HG03378 (cell line): ENCODE measurements around the gene PHACTR3.

Experiments
- ATAC-seq: cut with Tn5 transposase; IDR thresholded peaks from one replicate; pipeline ENCODE4 v1.9.1; 2021; ENCODE audit warnings: mild to moderate bottlenecking, moderate library complexity; ENCODE audit not compliant: unreplicated experiment

PHACTR3 gene

DNA sequence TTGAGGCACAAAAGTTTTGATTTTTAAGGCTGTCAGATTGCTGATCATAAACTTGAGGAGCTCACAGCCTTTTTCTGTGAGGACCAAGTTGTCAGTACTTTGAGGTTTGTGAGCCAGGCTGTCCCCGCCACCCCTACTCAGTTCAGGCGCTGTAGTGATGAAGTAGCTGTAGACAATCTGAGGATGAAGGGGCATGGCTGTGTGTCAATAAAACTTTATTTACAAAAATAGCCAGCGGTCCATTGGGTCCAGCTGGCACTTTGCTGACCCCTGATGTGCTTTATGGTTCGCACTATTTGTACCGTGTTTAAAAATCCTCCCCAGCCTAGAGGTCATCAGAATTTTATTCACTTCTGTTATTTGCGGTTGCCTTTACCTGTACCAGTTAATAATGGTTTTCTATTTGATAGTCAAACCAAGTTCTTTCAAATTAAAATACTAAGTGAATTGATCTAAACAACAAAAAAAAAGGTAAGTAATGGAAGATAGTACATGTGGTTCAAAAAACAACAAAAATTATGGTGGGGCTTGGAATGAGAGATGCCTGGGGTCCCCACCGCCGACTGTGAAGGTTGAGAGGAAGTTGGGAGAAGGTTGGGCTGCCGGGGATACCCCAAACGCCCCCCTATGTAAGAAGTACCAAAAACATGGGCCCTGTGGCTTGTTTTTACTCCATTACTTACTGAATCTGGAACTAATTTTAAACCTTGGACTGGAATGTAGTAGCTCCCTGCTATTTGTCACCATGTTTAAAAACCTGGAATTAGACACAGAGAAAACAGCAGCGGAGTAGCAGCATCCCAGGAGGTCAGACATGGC, 205.5 kb downstream of the PHACTR3 start:
- no peak for ATAC-seq

DNA sequence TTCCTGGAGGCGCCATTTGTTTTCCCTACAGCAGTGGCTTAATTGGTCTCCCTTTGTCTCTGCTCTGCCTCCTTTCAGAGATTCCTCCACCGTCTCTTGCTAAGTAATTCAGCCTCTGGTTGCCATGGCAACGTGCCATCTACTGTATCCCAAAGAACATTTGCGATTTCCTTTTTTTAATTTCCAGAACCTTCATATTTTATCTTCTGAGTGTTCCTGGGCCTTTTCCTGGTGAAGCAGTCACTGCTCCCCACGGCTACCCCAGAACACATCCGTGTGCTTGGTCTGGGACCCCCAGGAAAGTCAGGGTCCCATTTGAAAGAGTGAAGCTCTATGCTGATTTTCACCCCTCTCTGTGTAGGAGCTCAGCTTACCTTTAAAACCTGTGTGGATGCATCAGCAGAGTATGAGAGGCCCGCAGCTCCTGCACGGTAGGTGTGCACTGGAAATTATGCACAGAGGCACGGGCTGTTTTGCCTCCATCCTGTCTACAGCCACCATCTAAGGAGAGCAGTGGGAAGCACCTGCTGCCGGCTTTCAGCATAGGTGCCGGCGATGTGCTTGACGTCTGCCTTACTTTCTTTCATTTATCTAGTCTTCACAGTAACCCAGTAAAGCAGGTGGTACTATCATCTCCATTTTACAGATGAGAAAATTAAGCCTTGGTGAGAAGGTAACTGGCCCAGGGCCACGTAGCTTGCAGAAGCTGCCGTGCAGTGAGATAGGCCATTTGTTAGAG, 206.3 kb downstream of the PHACTR3 start:
- ATAC-seq = no peak

DNA sequence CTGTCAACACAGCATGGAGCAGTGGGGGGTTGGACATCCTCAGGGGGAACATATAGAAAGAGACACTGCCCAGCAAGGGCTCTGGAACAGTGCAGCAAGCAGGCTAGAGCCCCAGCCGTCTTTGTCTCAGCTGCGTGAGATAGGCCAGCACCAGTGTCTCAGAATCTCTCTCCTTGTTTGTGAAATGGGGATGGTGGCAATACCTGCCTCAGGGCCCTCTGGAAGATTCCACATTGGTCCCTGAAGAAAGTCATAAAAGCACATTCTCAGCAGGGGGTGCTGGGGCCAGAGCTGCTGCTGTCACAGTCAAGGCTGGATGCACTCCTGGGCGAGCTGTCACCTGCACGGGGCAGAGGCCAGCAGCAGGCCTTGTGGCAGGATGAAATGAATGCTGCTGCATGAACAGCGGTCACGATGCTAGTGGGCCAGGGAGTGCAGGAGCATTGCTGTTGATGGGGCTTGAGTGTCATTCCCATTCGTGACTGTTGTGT, 207.4 kb downstream of the PHACTR3 start:
- no peak for ATAC-seq

DNA sequence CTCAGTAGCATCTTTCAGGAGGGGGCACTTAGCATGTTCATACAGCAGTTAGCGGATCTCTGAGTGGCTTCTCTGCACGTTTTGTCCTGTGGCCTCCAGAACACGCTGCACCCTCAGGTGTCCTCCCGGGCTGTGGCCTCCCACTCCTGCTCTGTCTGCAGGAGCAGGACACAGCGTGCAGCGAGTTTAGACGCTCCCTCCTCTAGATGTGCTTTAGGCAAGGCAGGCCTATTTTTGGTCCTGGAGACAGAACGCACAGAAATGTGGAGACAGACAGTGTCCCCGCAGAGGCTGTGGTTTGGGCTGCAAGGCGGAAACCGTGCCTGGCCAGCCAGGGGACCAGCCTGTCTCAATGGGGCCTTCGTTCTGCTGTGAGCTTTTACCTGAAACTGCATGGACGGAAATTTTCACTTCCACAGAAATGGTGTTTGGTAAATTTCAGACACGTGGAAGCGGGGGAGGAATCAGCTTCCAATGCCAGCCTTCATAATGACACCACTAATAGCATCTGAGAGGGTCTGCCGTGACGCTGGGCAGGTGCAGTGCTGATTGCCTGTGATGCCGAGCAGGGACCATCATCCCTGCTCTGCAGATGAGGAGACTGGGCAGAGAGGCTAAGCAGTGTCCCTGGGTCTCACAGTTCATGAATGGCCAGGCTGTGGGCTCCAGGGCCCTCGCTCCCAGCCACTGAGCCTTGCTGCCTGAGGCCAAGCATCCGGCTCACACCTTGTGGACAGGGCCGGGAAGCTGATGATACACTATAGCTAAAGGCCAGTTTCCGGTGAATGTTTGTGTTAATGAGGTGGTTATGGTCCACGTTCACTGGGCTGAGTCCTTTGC, 208.2 kb downstream of the PHACTR3 start:
- no peak for ATAC-seq

DNA sequence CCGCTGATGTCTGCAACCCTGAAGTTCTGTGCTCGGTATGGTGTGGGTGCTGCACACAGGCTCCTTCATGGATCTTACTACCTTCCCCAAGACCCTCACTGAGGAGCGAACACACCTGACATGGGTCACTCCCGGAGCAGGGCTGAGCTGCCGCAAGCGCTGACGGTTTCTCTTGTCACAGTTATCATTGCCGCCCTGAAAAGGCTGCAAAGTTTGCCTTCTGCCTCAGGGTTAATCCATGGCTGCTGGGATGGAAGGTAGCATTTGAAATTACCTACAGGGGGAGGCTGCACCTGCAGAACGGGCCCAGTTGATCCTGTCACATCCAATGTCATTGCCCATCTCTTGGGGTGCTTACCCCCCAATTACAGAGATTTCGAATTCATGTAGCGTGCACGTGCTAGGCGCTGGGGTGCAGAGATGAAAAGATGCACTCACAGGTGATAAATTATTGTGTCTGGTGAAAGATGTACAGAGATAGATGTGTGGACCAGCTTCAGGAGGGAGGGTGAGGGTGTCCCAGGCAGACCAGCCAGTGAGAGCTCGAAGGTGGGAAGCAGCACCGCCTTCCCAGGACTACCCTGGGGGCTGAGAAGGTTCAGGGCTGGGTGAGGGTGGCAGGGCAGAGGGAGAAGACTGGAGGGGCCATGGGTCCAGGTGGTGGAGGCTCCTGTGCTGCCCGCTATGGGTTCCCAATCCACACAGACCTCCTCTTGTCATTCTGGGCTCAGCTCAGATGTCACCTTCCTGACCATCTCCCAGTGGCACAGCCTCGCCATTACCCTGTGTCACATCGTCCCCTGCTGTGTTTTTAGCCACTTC, 209.0 kb downstream of the PHACTR3 start:
- ATAC-seq = no peak

DNA sequence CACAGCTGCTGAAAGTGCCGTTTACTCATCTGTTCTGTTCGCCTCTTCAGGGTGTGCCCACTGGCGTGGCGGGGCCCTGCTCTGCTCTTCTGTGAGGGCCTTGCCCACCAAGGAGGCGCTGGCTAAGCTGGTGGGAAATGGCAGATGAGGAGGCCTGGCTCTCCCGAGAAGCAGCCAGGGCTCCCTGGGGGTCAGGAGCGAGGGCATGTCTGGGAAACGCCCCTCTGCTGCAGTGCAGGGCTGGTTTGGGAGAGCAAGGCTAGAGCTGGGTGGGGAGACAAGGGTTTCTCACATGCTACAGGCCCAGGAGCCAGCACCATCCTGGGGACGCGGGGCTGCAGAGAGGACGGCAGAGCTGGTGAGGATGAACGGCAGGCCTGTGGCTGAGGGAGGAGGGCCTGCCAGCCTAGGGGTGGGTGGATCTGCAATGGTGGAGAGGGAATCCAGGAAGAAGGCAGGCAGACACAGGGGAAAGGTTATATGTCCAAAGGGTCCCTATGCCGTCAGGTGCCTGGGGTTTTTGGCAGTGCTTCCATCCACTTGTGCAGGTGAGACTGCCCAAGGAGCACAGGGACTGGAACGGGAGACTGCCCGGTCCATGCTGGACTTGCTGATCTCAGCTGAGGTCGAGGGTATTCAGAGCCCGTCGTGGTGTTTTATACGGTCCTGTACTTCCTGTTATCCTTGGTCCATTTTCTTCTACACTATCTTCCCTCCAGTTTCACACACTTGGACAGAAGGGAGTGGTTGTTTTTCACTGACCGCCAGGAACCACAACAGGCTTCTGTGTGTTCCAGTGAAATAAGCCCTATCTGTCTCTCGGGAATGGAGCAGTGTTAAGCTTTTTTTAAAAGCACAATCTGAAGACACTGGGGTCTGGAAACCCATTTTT, 209.9 kb downstream of the PHACTR3 start:
- ATAC-seq = no peak

DNA sequence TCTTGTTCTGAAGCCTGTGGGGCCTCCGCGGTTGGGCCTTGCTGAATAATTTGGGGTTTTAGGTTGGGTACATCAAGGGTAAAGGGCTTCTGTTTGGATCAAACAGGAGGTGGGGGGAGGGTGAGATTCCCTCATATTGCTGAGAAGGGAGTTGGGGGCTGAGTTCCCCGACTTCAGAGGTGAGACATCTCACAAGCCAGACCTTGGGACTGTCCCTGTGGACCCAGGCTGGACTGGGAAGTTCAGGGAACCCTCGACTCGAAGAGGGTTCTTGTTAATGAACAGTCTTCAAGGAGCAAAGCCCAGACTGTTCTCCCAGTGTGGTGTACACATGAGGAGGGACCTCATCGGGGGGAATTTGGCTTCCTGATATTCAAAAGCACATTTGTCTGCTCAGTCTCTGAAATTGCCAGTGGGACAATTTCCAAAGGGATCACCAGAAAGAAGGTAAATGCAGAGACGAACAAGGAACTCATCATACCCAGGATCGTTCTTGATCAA, 210.6 kb downstream of the PHACTR3 start:
- ATAC-seq = no peak

DNA sequence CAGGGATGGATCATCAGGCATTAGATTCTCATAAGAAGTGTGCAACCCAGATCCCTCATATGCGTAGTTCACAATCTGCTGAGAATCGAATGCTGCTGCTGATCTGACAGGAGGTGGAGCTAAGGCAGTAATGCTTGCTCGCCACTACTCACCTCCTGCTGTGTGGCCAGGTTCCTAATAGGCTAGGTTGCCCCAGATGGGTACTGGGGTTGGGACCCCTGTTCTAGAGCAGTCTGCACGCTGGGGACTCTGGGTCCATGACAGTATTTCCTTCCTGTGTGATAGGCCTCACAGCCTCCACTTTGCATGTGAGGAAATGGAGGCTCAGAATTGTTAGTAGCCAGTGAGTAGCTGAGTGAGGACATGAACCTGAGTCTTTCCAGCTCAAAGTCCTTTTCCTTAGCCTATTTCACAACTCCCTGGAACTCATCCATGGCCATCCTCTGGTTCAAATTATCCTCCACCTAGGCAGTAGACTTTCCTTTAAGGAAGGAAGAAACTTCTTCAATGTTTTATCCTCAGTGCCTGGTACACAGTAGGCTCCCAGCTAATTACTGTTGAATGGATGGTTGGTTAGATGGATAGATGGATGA, 211.9 kb downstream of the PHACTR3 start:
- no peak for ATAC-seq

DNA sequence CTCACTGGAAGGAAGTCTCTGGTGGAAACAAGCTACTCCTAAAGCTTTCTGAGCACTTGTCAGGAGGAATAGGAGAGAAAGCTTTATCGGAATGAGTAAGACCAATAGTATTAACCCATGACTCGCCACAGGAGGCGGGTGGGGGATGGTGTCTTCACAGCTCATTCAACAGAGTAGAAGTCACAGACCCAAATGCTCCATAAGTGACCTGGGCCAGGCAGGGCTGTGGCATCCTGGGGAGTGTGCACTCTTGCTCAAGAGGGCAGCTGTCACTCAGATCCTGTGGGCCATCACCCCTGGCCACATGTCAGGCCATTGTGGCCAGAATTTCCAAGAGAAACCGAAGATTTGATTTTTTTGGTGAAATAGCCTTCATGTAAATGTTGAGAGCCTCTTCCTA, 213.1 kb downstream of the PHACTR3 start:
- no peak for ATAC-seq

DNA sequence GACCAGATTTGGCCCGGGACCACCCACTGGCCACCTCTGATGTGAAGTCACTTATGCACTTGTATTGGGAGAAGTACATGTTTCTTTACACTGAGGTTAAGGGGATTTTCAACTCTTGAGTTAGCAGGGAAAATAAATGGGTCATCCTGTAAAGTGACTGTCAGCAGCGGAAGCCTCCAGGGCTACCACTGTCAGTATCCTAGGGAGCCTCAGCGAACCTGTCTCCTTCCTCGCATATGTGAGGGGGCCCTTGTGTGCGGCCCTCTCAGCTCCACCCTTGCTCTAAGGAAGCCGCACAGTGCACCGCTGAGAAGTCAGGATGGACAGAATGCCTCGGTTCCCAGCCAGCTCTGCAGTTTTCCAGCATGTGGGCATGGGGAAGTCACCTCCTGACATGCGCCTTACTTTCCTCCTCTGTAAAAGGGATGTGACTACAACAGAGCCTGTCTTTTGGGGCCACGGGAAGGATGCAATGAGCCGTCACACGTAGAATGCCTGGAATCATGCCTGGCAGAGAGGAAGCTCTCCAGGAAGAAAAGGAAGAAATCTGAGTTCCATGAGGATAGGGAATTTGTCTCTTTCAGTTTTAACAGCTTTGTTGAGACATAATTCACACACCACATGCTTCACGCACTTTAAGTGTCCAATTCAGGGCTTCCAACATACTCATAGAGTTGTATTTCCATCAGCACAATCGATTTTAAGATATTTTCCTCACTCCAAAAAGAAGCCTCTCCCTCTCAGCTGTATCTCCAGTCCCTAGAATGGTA, 213.7 kb downstream of the PHACTR3 start:
- no peak for ATAC-seq

DNA sequence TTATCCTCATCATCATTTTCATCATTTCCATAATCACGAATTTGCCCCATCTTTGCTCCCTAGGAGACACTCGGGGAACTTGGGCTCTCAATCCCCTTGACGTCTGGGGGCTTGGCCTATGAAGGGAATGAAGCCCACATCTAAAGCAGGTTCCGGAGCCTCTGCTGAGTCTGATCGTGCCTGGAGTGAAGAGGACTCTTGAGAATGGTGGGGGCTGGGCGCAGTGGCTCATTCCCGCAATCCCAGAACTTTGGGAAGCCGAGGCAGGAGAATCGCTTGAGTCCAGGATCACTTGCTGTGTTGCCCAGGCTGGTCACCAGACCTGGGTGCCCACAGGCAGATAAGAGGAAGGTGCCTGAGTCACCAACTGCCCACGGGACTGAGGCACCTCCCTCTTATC, 214.6 kb downstream of the PHACTR3 start:
- no peak for ATAC-seq

DNA sequence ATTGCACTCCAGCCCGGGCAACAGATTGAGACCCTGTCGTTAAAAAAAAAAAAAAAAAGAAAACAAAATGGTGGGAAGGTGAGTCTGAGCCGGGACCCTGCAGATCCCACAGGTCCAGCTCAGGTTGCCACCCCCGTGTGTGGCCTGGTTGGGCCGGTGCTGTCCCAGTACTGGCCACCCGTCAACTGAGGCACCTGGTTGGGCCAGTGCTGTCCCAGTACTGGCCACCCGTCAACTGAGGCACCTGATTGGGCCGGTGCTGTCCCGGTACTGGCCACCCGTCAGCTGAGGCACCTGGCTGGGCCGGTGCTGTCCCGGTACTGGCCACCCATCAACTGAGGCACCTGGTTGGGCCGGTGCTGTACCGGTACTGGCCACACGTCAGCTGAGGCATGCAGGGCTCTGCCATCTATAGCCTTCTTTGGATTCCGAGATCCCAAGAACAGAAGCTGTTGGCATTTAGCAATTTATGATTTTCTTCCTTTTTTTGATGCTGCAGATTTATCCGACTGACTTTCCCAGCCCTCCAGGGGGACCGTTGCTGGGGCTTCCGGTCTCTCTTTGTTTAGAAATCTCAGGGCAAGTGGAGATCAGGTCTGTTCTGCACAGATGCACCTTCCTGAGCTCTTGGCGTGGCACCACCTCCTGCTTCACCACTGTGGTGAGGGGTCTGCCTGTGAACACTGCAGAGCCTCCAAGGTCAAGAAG, 215.3 kb downstream of the PHACTR3 start:
- ATAC-seq = no peak

DNA sequence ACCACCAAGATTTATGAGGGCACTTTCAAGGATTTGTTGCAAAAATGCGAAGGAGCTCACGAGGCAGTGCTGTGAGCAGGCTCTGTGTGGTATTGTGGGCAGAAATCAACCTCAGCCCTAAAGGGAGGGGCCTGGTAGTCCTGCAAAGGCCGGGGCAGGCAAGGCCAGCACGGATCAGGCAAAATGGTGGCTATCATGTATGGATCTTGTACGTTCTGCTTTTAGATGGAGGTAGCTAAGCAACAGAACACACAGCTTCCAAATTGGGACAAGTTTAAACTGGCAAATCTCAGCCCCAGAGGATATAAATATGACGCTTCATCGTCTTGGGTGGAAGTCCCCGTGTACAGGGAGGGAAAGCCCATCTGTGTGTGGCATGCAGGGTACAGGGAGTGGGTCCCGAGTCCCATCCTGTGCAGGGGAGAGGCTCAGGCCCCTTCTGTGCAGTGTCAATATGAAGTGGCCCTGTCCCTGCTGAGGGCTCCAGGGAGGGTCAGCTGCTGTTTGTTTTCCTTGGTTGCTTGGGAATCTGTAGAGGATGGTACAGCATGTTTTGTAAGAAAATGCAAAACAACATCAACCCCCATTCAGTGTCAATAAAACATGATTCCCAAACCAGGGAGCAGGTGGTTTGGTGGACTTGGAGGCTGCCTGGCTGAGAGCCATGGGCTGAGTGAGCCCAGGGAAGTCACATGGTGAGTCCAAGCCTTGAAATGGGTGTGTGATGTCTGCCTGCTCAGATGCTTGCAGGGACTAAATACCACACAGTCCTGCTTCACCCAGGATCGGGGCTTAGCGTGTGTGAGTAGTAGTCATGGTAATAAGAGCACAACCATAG, 216.1 kb downstream of the PHACTR3 start:
- ATAC-seq = no peak

DNA sequence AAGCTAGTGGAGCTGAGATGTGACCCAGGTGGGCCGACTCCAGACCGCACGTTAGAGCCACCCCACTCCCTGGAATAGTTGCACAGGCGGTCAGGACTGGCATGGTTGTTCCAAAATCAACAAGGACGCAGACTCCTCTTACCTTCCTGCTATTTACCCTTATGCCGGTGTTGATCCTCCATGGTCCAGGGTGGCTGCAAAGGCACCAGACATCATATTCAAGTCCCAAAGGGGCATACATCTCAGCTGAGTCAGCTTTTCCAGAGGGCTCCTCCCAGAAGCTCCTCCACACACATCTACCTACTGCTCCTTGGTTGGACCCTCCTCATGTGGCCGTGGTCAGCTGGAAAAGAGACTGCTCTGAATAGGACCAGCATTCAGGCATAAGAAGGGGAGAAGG, 216.9 kb downstream of the PHACTR3 start:
- ATAC-seq = no peak

DNA sequence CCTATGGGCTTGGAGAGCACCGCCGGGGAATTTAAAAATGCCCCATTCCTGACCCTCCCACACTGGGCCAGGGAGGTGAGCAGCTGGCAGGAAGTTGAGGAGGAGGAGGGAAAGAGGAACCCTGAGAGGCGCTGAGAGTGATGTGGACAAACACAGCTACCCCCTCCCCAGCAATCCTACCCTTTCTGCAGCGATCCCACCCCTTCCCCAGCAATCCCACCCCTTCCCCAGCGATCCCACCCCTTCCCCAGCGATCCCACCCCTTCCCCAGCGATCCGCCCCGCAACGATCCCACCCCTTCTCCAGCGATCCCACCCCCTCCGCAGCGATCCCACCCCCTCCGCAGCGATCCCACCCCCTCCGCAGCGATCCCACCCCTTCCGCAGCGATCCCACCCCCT, 217.4 kb downstream of the PHACTR3 start:
- no peak for ATAC-seq

DNA sequence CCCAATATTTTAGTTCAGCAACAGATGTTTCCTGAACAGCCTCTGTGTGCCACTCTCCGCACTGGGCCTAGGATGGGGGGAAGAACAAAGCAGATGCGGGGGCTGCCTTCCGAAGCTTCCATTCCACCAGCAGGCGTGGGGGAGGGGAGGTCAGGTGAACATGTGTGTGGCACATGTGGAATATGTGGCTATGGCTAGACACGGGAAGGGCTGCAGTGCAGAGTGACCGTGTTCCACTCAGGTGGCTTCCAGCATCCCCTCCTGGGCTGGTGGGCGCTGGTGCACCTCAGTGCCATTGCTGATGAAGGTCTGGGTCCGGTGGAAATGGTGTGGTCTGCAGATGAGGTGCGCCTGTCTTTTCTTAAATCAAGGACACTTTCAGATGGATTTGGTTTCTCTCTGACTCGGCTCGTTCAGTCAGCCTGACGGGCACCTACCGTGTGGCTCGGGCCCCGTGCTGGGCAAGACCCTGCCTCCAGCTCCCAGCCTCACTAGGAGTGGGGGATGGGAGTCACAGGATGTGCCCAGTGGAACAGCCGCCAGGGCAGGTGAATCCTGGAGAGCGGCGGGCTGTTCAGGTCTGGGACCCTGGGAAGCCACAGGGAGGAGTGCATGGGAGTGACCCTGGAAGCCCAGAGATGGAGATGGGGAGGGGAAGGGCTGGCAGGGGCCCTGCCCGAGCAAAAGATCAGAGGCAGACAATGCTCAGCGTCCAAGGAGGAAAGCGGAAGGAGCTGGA, 218.1 kb downstream of the PHACTR3 start:
- ATAC-seq = no peak
